Measurements from ENCODE around the gene CMTM7. TPM values are rescaled to one million over a fixed set of nuclear protein-coding genes. Genes with fewer than 3 reads are reported as not detected.

CMTM7 gene
- total and polyA plus RNA-seq, 2 of the 13 experiments (the other 11 are each of a cell fraction or from before 2014, with no cell fraction given) = 20.9 to 21.4 TPM

- TF ChIP-seq ATF6 (CRISPR knock-in tag; conservative IDR thresholded peaks at IDR 0.05) (no peak), HNF4G (IDR thresholded peaks at IDR 0.05; ENCODE audit: borderline replicate concordance, low read depth, low read length) (0 out of 2 replicates have a peak, but pooled peaks have one; percentile 2), HNF4G (CRISPR knock-in tag; IDR thresholded peaks at IDR 0.05; ENCODE audit: borderline replicate concordance, low read depth) (no peak), ZNF598 (CRISPR knock-in tag; IDR thresholded peaks at IDR 0.05; ENCODE audit: borderline replicate concordance) (peak; percentile 85; the same call in 1 of the 2 replicates), KLF15 (CRISPR knock-in tag; IDR thresholded peaks at IDR 0.05; ENCODE audit: borderline replicate concordance) (0 out of 2 replicates have a peak, but pooled peaks have one; percentile 51), ZFY (CRISPR knock-in tag; IDR thresholded peaks at IDR 0.05) (peak; percentile 96), MLX (CRISPR knock-in tag; IDR thresholded peaks at IDR 0.05) (peak; percentile 33; the same call in 1 of the 2 replicates), ARID2 (CRISPR knock-in tag; IDR thresholded peaks at IDR 0.05; ENCODE audit: borderline replicate concordance) (no peak), SMYD3 (CRISPR knock-in tag; IDR thresholded peaks at IDR 0.05) (no peak), KLF6 (CRISPR knock-in tag; IDR thresholded peaks at IDR 0.05) (no peak)
- TF ChIP-seq, protein P1, sequence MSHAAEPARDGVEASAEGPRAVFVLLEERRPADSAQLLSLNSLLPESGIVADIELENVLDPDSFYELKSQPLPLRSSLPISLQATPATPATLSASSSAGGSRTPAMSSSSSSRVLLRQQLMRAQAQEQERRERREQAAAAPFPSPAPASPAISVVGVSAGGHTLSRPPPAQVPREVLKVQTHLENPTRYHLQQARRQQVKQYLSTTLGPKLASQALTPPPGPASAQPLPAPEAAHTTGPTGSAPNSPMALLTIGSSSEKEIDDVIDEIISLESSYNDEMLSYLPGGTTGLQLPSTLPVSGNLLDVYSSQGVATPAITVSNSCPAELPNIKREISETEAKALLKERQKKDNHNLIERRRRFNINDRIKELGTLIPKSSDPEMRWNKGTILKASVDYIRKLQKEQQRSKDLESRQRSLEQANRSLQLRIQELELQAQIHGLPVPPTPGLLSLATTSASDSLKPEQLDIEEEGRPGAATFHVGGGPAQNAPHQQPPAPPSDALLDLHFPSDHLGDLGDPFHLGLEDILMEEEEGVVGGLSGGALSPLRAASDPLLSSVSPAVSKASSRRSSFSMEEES (CRISPR knock-in tag; IDR thresholded peaks at IDR 0.05) = no peak
- TF ChIP-seq, protein P2, sequence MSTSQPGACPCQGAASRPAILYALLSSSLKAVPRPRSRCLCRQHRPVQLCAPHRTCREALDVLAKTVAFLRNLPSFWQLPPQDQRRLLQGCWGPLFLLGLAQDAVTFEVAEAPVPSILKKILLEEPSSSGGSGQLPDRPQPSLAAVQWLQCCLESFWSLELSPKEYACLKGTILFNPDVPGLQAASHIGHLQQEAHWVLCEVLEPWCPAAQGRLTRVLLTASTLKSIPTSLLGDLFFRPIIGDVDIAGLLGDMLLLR (CRISPR knock-in tag; IDR thresholded peaks at IDR 0.05) = 0 out of 2 replicates have a peak, but pooled peaks have one; percentile 61
- TF ChIP-seq, protein P3, sequence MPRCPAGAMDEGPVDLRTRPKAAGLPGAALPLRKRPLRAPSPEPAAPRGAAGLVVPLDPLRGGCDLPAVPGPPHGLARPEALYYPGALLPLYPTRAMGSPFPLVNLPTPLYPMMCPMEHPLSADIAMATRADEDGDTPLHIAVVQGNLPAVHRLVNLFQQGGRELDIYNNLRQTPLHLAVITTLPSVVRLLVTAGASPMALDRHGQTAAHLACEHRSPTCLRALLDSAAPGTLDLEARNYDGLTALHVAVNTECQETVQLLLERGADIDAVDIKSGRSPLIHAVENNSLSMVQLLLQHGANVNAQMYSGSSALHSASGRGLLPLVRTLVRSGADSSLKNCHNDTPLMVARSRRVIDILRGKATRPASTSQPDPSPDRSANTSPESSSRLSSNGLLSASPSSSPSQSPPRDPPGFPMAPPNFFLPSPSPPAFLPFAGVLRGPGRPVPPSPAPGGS (CRISPR knock-in tag; IDR thresholded peaks at IDR 0.05) = peak; percentile 94
- TF ChIP-seq, protein P4, sequence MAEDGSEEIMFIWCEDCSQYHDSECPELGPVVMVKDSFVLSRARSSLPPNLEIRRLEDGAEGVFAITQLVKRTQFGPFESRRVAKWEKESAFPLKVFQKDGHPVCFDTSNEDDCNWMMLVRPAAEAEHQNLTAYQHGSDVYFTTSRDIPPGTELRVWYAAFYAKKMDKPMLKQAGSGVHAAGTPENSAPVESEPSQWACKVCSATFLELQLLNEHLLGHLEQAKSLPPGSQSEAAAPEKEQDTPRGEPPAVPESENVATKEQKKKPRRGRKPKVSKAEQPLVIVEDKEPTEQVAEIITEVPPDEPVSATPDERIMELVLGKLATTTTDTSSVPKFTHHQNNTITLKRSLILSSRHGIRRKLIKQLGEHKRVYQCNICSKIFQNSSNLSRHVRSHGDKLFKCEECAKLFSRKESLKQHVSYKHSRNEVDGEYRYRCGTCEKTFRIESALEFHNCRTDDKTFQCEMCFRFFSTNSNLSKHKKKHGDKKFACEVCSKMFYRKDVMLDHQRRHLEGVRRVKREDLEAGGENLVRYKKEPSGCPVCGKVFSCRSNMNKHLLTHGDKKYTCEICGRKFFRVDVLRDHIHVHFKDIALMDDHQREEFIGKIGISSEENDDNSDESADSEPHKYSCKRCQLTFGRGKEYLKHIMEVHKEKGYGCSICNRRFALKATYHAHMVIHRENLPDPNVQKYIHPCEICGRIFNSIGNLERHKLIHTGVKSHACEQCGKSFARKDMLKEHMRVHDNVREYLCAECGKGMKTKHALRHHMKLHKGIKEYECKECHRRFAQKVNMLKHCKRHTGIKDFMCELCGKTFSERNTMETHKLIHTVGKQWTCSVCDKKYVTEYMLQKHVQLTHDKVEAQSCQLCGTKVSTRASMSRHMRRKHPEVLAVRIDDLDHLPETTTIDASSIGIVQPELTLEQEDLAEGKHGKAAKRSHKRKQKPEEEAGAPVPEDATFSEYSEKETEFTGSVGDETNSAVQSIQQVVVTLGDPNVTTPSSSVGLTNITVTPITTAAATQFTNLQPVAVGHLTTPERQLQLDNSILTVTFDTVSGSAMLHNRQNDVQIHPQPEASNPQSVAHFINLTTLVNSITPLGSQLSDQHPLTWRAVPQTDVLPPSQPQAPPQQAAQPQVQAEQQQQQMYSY (CRISPR knock-in tag; IDR thresholded peaks at IDR 0.05) = no peak
These were observed 10.0 kb downstream of the CMTM7 start (continued) for GRCh38 chr3:32401556-32402081.
